Endothelial cell of umbilical vein (primary cell): Measurements from ENCODE around the gene CTSF. TPM values are rescaled to one million over a fixed set of nuclear protein-coding genes. Genes with fewer than 3 reads are reported as not detected.
A peak's percentile ranks its signal among the peaks of the same experiment; 100 is the strongest.

Experiments
- Bru-seq: library from RNA; stranded (reverse); fragments of 400-500 nt; gene quantifications from one replicate; lab custom pipeline; 2021; lab: Mats Ljungman, UMichigan
- BruChase-seq, 2 experiments: library from RNA; stranded (reverse); fragments of 400-500 nt; gene quantifications; one replicate each; lab custom pipeline; 2021; lab: Mats Ljungman, UMichigan
- BruUV-seq: library from RNA; stranded (reverse); fragments of 400-500 nt; replicated peaks from 2 replicates; lab custom pipeline; 2021; lab: Mats Ljungman, UMichigan
- CTCF ChIA-PET: fragments of 300-600, 350-600 bp; sonication (Branson Sonifier 250); formaldehyde crosslinking; loops from one replicate; lab custom pipeline; 2021; ENCODE audit warnings: antibody characterized with exemption, inconsistent platforms; lab: Charles Lee
- POLR2A ChIA-PET: fragments of 300-600, 350-600 bp; sonication (Branson Sonifier 250); formaldehyde crosslinking; loops from one replicate; lab custom pipeline; 2021; ENCODE audit warnings: antibody characterized with exemption, inconsistent platforms; lab: Charles Lee
- DNase-seq: peaks from one replicate; pipeline ENCODE4 v3.0.0-alpha.2; 2011; ENCODE audit warnings: low read depth, low spot score
- FAIRE-seq: peaks from 2 replicates; lab custom pipeline; 2011; peaks lifted over from hg19 to GRCh38; lab: Jason Lieb, UNC
- H2AFZ ChIP-seq: 2 replicates; pipeline ENCODE4 v1.6.0; 2012; ENCODE audit warnings: low read depth, low read length, control low read depth, inconsistent platforms
- H3K27ac ChIP-seq: 2 replicates; pipeline ENCODE4 v1.5.1; 2011; ENCODE audit warnings: low read depth, mild to moderate bottlenecking, control low read depth, low read length, moderate library complexity; ENCODE audit not compliant: insufficient read depth
- H3K27me3 ChIP-seq, 2 experiments: 2 replicates each; pipeline versions ENCODE4 v1.6.0 to v1.6.1; 2011; ENCODE audit warnings: low read length in 2 of 2, mixed read lengths in 1 of 2; ENCODE audit not compliant: control insufficient read depth in 2 of 2, insufficient read depth in 2 of 2
- H3K36me3 ChIP-seq, 2 experiments: 2 replicates in 1 of 2; 3 replicates in 1 of 2; pipeline ENCODE4 v1.5.1; 2011; ENCODE audit warnings: low read length in 2 of 2, mild to moderate bottlenecking in 1 of 2, moderate library complexity in 1 of 2; ENCODE audit not compliant: control insufficient read depth in 2 of 2, insufficient read depth in 2 of 2; ENCODE audit errors: extremely low read depth in 1 of 2
- H3K4me1 ChIP-seq: 3 replicates; pipeline ENCODE4 v1.5.1; 2011; ENCODE audit warnings: mild to moderate bottlenecking, low read length; ENCODE audit not compliant: control insufficient read depth, insufficient read depth; ENCODE audit errors: extremely low read depth
- H3K4me2 ChIP-seq: 2 replicates; pipeline ENCODE4 v1.6.1; 2011; ENCODE audit warnings: low read length, control low read depth, mixed read lengths; ENCODE audit not compliant: insufficient read depth
- H3K4me3 ChIP-seq, 3 experiments: fragments of 200-600 bp in 1 of 3; sonication (generic), shearing (Covaris generic) in 1 of 3; replicated peaks in 1 of 3; 2 replicates each; pipeline ENCODE4 v1.5.1; 2011 to 2016; ENCODE audit warnings: control low read depth in 3 of 3, low read length in 3 of 3, mild to moderate bottlenecking in 2 of 3, inconsistent platforms in 1 of 3, low read depth in 1 of 3, moderate library complexity in 1 of 3; ENCODE audit not compliant: insufficient read depth in 1 of 3
- H3K79me2 ChIP-seq: 2 replicates; pipeline ENCODE4 v1.6.0; 2012; ENCODE audit warnings: low read length, inconsistent platforms; ENCODE audit not compliant: control insufficient read depth, insufficient read depth
- H3K9ac ChIP-seq: replicated peaks from 2 replicates; pipeline ENCODE3; 2011; ENCODE audit warnings: low read length, control low read depth; ENCODE audit not compliant: insufficient read depth; ENCODE audit errors: extremely low read depth
- H3K9me1 ChIP-seq: replicated peaks from 3 replicates; pipeline ENCODE4 v1.6.0; 2011; ENCODE audit warnings: mild to moderate bottlenecking, low read length; ENCODE audit not compliant: control insufficient read depth, insufficient read depth; ENCODE audit errors: extremely low read depth
- H3K9me3 ChIP-seq: replicated peaks from 2 replicates; pipeline ENCODE4 v1.5.1; 2012; ENCODE audit warnings: low read length, inconsistent platforms; ENCODE audit not compliant: control insufficient read depth, insufficient read depth
- H4K20me1 ChIP-seq: replicated peaks from 2 replicates; pipeline ENCODE3; 2011; ENCODE audit warnings: mild to moderate bottlenecking, low read length; ENCODE audit not compliant: control insufficient read depth, insufficient read depth; ENCODE audit errors: extremely low read depth
- CTCF ChIP-seq, 2 donors: IDR thresholded peaks; 1 replicate in 1 of 2; 2 replicates in 1 of 2; pipeline ENCODE4 v1.5.1; 2011; ENCODE audit warnings: low read length in 2 of 2, mild to moderate bottlenecking in 2 of 2, moderate library complexity in 2 of 2, control low read depth in 1 of 2, inconsistent platforms in 1 of 2, low read depth in 1 of 2; ENCODE audit not compliant: insufficient read depth in 1 of 2; ENCODE audit errors: extremely low read depth in 1 of 2
- EZH2 ChIP-seq: IDR thresholded peaks from 2 replicates; pipeline ENCODE4 v1.6.1; 2012; ENCODE audit warnings: borderline replicate concordance, low read depth, mild to moderate bottlenecking, moderate library complexity, low read length, inconsistent platforms; ENCODE audit not compliant: severe bottlenecking
- MAX ChIP-seq: IDR thresholded peaks from 2 replicates; pipeline ENCODE4 v1.6.1; 2011; ENCODE audit not compliant: insufficient read depth, insufficient read length
- MYC ChIP-seq: IDR thresholded peaks from one replicate; pipeline ENCODE4 v1.6.1; 2011; ENCODE audit warnings: mild to moderate bottlenecking, low read depth, low read length
- POLR2A ChIP-seq: IDR thresholded peaks from 2 replicates; pipeline ENCODE4 v1.6.1; 2012; ENCODE audit warnings: low read depth, mild to moderate bottlenecking, control low read depth, low read length
- dilution Hi-C: fragments of 300-500 bp; cut with MboI; formaldehyde crosslinking; loops from one replicate; pipeline ENCODE4 v1.15.0; 2019; ENCODE audit warnings: low sequenced_read_pairs; ENCODE audit not compliant: extremely low pct_ligation_motif_present
- intact Hi-C: fragments of 100-400 bp; cut with micrococcal nuclease; formaldehyde crosslinking; loops from one replicate; pipeline ENCODE4 v1.10.0; 2022
- long read RNA-seq: library from polyadenylated mRNA; stranded (forward); transcript quantifications from one replicate; pipeline ENCODE4 v2.0.0, GENCODE V29; 2021
- polyA minus RNA-seq, 3 experiments: library from RNA; depleted of rRNA, polyadenylated mRNA; stranded (reverse); fragments of >200 nt; gene quantifications; 1 replicate in 1 of 3; 2 replicates in 2 of 3; pipeline ENCODE4 v1.2.3, GENCODE V29; 2011
- polyA plus RNA-seq, 4 experiments: library from polyadenylated mRNA; depleted of rRNA in 3 of 4; stranded (reverse) in 3 of 4; unstranded in 1 of 4; fragments of >200 nt; gene quantifications; 2 replicates each; pipeline versions ENCODE4 v1.2.1 to v1.2.3, GENCODE V29; 2011 to 2012; ENCODE audit warnings: missing spikeins in 1 of 4
- total RNA-seq: library from RNA; stranded (reverse); gene quantifications from 2 replicates; pipeline ENCODE4 v1.2.3, GENCODE V29; 2021

CTSF gene
- total RNA-seq (11.0 and 14.4 TPM in 2 replicates), polyA plus RNA-seq (27.7 and 30.7 TPM in 2 replicates), polyA minus RNA-seq (11.7 and 20.8 TPM in 2 replicates), Bru-seq, nascent RNA (percentile 29 among the genes with signal in this experiment), BruChase-seq, experiment 1, labeled RNA remaining after a 6-hour chase (percentile 36 among the genes with signal in this experiment), BruChase-seq, experiment 2, labeled RNA remaining after a 2-hour chase (percentile 27 among the genes with signal in this experiment)
- 16.1 and 22.7 TPM in 2 replicates for polyA plus RNA-seq (2011; cell fraction: cytosol; rRNA removed)
- polyA plus RNA-seq (2011; cell fraction: nucleus; rRNA removed): 62.3 and 79.5 TPM in 2 replicates
- polyA plus RNA-seq (2012): 12.9 and 21.1 TPM in 2 replicates
- 4.0 TPM for polyA minus RNA-seq (2011; cell fraction: cytosol; rRNA and poly(A)+ RNA removed)
- polyA minus RNA-seq (2011; cell fraction: nucleus; rRNA and poly(A)+ RNA removed): 6.9 and 9.3 TPM in 2 replicates
- long read RNA-seq, transcript CTSF-201 (13 exons, 2,035 nt): major isoform, 37 of 46 reads
- long read RNA-seq, partial matches to known transcripts: 3 of 46 reads
- long read RNA-seq, other reads (novel, unspliced or antisense): 6 of 46 reads

- intact Hi-C loops (no loop called here), dilution Hi-C loops (no loop called here)
- no peak for TF ChIP-seq CTCF (IDR thresholded peaks at IDR 0.05; ENCODE audit: extremely low read depth in 1 of 2, insufficient read depth in 1 of 2, low read depth in 1 of 2, low read length in 2 of 2)
- peak; percentile 95 for TF ChIP-seq MAX
- no peak for TF ChIP-seq POLR2A
- TF ChIP-seq MYC: no peak
- no peak for TF ChIP-seq EZH2
- Histone ChIP-seq H3K4me1 (peaks cover 3% of the 10 kb centered on the region), H3K9me3 (no peaks in the 10 kb centered on the region), H3K36me3 (no peaks in the 10 kb centered on the region), H3K9me1 (no peaks in the 10 kb centered on the region), H3K9ac (no peak within 1 kb of the TSS), H3K27ac (no peak within 1 kb of the TSS), H3K4me3 (peak within 1 kb of the TSS in 1 of 3 experiments; percentile 44), H3K27me3 (no peaks in the 10 kb centered on the region), H2AFZ (peak within 1 kb of the TSS; percentile 70), H3K79me2 (no peaks in the 10 kb centered on the region), H4K20me1 (no peaks in the 10 kb centered on the region), H3K4me2 (peak within 1 kb of the TSS; percentile 69)
- FAIRE-seq (peak; percentile 87), DNase-seq (peak; percentile 85)
- ChIA-PET POLR2A (interaction anchor here (0.6 to 1.8 kb wide), 4 partner anchors 48 to 364 kb away, joined by 3 to 4 read pairs (median 3); partner anchors contain the start of genes BBS1, RBM14 and RBM4), CTCF (interaction anchor here (0.8 to 2.9 kb wide), 8 partner anchors 9 to 110 kb away, joined by 3 to 18 read pairs (median 6); partner anchors contain the start of genes ACTN3, CCDC87, CCS and RBM4B)
- no TSS peak for BruUV-seq
These were observed at the start of gene CTSF for GRCh38 chr11:66568124-66568916. TSS of gene CTSF (minus strand) at chr11:66568606. CDS start at chr11:66568486, 120 bp downstream.
